GM18511 (cell line): ENCODE data around the gene RORB.
"Not testable (repeated sequence)": the region's sequence is repeated elsewhere in the genome, so short reads cannot be mapped to it uniquely, and the experiment has no call there.

ENCODE experiments used
- ATAC-seq: cut with Tn5 transposase; IDR thresholded peaks from one replicate; pipeline ENCODE4 v1.9.1; 2021; ENCODE audit warnings: mild to moderate bottlenecking, moderate library complexity; ENCODE audit not compliant: unreplicated experiment

Gene RORB

DNA sequence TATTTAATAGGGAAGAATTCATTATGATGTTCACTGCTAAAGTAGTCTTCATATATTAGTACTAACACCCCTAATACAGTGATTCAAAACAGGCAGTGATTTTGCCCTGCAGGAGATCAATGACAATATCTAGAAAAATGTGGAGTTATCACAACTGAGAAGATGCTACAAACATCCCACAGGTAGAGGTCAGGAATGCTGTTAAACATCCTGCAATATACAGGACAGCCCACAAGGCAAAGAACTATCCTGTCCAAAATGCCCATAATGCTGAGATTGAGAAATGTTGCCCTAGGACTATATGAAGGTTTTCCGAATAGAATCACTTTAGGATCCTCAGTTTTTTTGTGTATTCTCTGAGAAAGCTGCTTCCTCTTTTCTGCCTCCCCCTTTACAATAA is 15.3 kb downstream of the RORB start:
- ATAC-seq, result no peak

DNA sequence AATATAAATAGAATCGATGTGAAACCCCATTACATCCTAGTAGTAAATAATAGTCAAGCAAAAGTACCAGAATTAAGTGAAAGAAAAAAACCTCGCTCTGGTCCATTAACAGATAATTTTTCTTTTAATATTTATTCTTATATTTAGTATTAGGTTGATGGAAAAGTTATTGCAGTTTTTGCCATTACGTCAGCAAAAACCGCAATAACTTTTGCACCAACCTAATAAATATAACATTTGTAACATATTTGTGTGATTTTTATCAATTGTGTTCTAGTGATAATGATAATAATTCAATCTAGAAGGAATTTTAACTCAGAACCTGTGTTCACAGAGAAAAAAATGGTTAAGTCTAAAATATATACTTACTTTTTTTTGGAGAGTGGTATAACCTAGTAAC is 16.1 kb downstream of the RORB start:
- ATAC-seq, result no peak

DNA sequence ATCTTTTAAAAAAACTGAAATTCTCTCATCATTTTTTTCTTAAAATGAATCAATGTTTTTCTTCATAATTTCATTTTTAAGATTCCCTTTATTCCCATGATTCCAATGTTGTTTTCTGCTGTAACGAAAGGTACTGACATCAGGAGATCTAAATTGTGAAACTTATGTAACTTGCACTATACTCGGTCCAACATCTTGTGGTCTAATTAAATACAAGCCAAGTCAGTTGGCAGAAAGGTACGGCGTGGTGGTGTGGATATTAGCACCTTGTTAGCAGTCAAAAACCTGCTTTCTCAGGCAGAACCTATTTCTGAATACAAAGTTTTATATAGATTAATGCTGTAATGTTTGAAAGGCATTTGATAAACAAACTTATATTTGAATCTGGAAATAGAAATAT is 20.1 kb downstream of the RORB start:
- ATAC-seq, result no peak

DNA sequence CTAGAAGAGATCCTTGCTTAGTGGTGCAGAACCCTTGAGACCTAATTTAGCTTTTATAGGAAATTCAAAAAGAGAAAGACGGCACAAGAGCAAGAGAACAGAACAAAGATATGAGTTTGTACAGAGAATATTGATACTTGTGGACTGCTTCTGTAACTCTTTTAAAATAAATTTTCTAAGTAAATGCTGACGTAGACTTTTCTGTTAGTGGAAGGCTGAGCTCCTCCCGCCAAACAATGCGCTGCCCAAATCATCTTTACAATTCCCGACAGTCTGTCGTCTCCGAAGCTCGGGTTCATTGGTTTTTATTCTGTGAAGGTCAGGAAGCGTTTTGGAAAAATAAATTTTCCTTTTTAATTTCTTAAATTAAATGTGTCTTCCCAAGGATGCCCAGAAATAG is 22.3 kb downstream of the RORB start:
- no peak for ATAC-seq

DNA sequence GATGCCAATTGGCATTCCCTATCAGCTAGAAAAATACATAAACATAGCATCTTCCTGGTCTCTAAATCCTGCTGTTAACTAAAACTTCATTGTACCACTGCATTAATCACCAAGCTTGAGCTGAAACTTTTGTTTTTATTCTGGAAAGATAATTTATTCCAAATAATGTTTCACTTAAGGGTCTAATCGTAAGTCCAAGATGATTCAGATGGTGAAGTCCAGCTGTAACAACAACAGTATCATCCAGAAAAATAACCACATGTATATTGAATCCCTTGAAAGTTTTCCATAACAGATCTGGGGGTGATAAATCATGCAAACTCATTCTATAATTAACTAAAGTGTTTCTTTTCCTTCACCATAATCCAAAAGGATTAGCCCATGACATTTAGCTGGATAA is 23.9 kb downstream of the RORB start:
- ATAC-seq, result no peak

DNA sequence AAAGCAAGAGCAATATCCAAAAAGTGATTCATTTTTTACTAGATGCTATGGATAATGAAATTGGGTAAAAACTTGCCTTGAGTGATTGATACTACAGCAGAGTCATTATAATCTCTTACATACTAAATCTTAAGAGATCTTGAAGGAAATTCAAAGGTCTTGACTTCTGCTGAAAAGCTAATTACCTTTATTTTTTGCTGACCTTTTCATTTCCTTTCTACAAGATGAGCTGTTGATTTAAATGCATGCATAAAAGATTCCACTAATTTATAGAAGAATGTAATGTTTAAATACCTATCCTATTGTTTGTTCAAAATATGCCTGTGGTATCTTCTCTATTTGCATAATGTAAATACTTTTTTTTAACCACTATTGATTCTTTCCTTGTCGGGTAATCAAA is 27.2 kb downstream of the RORB start:
- no peak for ATAC-seq

DNA sequence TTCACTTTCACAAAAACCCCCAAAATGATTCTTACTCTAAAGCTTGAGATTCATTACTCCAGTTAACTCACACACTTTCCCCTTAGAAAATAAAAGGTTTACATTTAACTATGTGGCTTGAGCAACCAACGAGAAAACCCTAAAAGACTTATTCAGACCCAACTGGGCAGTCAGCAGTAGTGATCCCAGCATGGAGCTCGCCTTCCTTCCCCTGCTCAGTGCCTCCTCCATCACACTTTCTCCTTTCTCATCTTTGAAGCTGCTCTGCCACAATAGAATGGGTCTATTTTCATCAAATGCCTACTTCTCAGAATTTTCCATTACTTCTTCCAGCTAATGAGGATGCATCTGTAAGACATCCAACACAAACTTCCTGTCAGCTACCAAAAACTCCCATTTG is 29.1 kb downstream of the RORB start:
- no peak for ATAC-seq

DNA sequence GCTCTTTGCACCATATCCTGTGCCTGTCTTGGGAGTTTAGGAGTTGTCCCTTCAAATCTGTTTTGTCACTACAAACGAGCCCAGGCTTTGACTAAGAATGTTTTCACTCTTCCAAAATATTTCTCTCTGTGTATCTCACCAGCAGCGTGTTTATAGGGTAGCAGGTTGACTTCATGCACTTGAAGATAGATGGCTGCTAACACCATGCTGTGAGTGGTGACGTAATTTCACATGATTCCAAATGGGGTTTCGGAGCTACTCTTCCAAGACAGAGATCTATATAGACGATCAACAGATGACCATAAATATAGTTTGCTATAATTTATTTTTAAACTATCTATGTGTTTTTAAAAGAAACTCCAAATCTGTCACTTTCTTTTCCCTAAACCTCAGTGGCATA is 30.6 kb downstream of the RORB start:
- no peak for ATAC-seq

DNA sequence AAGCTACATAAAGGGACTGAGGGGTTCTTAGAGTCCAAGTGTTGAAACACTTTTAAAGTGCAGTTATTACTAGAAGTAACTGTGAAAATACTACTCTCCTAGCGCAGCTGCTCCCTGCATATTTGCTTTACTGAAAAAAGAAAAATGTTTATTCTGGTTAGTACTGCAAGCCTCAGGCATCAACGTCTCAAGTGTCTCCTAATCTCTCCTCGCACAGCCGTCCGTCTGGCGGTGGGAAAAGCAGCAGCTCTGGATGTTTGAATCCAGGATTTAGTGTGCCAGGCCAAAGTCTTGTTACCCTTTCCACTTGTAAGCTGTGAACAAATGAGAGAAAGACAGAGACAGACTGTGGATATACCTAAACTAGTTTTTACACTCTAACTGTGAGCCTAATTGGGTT is 31.1 kb downstream of the RORB start:
- ATAC-seq, result no peak

DNA sequence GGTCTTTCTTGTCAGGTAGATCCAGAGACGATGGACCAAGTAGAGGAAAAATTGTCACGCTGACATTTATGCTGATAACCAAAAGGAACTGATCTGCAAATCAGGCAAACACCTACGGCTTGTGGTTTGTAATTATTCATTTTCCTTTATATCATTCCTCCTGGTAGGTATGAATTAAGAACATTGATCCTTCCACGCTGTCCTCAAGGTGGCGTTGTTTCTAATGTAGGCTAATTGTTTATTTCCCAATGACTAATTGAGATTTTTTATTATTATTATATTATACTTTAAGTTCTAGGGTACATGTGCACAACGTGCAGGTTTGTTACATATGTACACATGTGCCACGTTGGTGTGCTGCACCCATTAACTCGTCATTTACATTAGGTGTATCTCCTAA is 33.3 kb downstream of the RORB start:
- ATAC-seq, result not testable (repeated sequence)

DNA sequence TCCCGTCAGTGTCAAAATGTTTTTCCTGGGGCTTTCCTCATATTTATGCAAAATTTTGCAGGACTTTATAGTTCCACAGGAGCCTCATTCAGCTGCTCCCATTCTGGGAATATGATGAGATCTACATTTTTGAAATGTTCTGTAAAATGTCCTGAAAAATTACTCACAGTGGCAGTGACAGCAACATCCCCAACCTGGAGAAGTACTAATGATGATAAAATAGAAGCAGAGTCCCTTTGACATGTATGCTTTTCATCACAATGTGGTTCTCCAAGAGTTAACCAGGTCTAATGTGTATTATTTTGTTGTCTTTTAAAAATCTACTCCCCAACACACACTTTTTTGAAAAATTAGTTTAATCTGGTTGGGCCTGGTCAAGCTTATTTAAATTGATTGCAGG is 36.1 kb downstream of the RORB start:
- no peak for ATAC-seq

DNA sequence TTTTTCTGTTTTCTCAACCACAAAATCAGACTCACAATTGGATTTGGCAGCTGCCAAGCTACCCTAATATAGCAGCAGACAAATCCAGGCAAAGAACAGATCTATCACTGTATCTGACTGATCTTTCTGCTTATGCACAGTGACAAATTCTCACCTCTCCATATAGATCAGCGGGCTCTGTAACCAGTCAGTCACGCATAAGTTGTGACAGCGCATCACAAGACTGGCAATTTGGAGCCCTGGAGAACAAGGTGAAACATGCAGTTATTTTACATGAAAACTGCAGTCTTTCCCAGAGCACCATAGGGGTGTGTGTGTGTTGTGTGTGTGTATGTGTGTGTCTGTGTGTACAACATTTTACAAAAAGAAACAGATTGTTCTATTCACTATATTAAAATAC is 37.7 kb downstream of the RORB start:
- no peak for ATAC-seq

DNA sequence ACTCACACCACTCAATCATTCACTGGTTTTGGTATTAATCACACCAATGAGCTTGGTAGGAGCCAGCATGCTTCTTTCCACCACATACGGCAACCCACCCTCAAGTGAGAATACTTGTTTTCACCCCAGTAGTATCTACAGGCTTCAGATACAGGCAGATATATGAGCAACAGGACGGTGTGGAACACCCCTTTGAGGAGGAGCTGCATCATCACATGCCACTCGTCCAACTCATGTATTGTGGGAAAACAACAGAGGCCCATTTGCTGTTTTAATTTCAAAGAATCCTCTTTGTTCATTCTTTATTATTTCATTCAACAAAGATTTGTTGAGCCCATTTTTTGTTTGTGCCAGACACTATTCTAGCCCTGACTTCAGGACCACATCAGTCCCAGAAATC is 46.0 kb downstream of the RORB start:
- no peak for ATAC-seq

DNA sequence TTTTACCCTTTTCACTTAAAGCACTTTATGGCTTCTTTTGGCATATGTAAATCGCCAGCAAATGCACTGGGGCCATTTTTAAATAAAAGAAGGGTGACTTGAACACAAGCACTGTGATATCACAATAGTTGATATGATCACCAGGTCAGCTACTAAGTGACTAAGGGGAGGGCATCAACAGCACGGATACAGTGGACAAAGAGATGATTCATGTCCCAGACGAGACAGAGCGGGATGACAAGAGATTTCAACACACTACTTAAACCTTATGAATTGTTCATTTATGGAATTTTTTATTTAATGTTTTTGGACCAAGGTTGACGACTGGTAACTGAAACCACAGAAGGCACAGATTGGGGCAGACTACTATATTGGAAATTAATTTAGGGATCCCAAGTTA is 54.1 kb downstream of the RORB start:
- no peak for ATAC-seq

DNA sequence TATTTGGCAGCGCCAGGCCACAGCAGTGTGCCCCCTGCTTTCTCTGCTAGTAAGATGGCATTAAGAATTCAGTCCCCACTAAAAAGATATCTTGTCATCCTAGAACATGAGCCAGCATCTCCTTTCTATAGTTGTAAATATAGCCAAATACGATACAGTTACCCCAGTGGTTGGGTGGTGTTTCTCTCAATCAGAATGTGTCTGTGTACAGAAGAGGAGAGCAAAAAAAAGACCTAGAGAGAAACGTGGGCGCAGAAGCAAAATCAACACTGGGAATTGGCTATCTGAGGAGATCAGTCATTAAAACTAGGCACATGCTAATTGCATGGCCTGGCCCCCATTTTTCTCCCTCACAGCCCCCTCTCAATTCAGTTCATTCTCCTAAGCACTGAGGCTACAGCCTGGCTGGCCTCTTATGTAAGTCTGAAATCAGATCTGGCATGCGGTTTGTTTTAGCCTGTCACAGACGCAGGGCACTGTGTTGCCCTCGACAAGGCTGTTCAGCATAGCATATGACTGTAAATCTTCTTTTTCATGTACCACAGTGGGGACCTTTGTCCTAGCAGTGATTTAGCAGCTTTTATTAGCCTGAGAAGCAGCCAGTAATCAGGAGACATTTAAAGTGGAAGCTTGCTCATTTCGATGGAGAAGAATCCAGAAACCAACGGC is 57.8 kb downstream of the RORB start:
- no peak for ATAC-seq

DNA sequence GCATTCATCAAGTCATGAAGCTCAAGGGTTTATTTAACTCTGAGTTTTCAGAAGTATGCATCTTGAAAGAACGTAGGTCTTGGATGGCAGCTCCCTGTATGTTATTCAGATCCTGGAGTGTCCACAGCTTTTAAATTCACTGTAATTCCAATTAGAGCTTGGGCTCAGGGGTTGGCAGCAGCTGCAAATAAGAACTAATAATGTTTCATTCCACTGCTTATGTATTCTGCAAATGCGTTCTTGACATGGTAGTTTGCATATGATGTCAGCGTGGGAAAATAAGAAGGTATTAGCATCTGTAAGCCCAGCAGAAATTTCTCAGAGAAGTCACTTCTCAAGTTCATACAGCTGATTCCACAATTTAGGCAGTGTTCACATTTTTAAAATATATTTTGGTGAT is 58.4 kb downstream of the RORB start:
- ATAC-seq, result no peak

DNA sequence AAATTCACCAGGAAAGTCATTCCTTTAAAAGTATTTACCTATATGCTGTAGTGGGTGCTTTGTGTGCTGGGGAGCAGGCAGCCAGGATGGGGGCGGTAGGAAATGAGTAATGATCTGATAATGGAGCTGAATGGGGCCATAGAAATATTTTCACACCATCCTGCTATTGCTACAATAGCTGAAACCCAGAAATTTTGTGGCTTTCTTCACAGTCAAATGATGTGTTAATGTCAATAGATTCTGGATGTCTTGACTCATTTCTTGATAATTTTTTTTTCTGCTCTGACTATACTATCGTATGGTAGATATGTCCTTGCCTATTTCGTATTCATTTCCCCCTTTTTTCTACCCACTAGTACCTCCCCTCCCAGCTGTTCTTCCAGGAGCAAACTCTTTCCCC is 59.5 kb downstream of the RORB start:
- ATAC-seq, result peak; percentile 92

DNA sequence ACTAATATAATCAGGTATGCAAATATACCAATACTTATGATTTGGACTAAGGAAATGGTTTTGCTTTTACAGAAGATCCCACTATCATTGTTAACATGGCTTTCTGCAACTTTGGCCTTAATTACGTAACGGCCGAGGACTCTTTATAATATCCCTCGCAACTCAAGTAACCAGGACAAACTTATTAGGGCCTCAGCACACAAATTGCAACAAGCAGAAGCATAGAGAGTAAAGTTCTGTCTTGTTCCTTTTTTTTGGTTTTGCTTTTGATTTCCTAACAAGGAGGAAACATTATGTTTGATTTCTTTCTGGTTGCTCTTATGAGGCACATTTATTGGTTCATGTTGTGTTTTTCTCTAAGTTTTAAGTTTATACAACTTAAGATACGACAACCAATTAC is 60.4 kb downstream of the RORB start:
- peak; percentile 35 for ATAC-seq

DNA sequence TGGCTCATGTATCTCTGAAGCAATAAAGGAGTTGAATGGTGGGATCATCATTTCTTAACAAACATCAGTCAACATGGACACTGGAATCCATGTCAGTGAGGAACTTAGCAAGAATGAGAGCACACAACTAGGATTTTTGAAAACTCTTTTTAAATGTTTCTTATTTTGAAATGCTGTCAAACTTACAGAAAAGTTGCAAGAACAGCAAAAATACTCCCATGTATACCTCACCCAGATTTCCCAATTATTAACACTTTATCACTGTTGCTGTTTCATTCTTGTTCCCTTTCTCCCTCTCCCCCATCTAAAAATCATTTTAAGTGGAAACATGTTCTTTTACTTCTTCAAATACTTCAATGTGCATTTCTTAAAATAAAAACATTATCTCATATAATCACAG is 65.5 kb downstream of the RORB start:
- no peak for ATAC-seq

DNA sequence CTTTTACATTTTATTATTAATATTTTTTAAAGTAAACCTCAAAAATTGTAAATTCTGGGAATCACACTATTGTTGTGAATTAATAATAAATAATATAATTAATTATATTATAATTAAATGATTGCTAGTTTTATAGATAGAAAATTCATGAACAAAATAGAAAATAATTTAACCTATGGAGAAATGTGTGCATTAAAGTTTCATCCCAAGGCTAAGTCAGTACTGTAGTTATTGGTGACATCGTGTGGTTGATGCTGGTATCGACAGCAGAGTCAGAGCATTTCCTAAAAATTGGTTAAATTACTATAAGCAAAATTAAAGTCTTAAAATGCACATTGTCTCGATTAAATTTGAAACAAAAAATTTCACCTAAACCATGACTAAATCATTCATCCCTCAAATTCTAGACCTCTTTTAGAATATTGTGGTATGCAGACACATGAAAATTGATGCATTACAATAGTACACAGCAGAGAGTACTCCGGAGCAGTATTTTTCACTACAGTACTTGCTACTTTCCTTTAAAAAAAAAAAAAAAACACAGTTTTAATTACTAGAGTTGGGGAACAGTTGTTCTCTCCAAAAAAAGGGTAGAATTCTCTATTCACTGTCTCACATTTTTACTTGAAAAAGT is 73.9 kb downstream of the RORB start:
- ATAC-seq, result peak; percentile 85

DNA sequence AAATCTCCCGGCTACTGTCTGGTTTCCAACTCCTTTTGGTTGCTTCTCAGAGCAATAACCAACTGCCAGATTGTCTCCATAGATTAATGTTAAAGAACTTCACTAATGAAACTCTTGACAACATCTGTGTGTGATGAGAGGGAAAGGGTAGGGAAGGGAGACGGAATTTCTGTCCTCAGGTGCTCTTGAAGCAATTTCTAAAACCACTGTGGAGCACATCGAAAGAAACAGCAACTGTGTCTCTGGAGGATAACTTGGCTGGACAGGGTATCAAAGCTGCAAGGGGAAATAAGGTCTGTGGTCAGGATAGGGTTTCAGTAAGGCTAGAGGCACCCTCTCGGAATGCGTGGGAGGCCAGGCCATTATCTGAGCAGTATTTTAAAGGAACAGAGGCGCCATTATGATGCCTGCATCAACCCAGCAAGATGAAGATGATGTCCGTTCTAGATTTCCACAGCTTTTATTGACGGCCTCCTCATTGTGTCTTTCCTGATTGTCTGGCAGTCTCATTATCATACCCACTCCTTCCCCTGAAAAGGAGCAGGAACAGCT is 76.6 kb downstream of the RORB start:
- no peak for ATAC-seq

DNA sequence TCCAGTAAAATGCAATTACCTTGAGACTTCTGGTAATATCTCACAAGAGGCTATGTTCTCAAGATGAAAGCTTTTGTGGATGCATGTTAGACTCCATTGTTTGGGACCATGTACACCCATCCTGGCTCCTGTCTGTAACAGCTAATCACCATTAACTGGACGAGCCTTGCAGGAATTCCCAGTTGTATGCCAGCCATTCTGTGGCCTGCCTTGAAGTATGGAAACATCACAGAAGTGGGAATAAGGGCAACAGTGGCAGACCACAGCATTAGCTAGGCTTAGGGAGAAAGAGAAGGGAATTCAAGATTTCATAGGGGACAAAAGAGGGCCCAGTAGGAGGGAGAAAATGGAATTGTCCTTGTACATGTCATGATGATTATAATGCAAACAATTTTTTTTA is 79.0 kb downstream of the RORB start:
- no peak for ATAC-seq

DNA sequence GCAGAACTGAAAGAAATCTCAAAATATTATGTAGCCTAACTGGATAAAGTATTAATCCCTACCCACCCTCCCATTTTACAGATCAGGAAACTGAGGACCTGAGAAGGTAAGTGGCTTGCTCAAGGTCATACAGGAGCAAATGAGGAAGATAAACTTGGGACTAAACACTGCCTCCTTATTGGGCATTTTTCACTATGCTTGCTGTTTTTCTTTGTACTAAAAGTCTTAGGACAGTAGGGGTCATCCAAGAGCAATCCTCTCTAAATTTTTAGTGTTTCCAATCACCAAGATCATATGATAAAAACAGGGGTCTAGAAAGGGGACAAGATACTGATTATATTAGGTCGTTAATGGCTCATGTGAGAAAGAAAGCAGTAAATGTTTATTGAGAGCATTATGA is 80.8 kb downstream of the RORB start:
- peak; percentile 68 for ATAC-seq
